Esophagus squamous epithelium (tissue), 5 donors: Measurements from ENCODE around the gene LAPTM5. TPM values are rescaled to one million over a fixed set of nuclear protein-coding genes. Genes with fewer than 3 reads are reported as not detected.
"Not testable (repeated sequence)": the region's sequence is repeated elsewhere in the genome, so short reads cannot be mapped to it uniquely, and the experiment has no call there.

Experiments
- DNase-seq: peaks from one replicate; lab custom pipeline; 2025; lab: John Stamatoyannopoulos, UW
- H3K27ac ChIP-seq, 4 donors: fragments of 200-600 bp; sonication (generic); one replicate each; pipeline ENCODE4 v1.5.1; 2016 to 2019; ENCODE audit warnings: mild to moderate bottlenecking in 1 of 4
- H3K27me3 ChIP-seq, 4 donors: fragments of 200-600 bp; sonication (generic); 1 replicate in 3 of 4; 2 replicates in 1 of 4; pipeline versions ENCODE4 v1.5.1 to v1.6.0; 2017 to 2021; ENCODE audit warnings: antibody characterized with exemption in 1 of 4
- H3K36me3 ChIP-seq, 3 donors: fragments of 200-600 bp; sonication (generic); one replicate each; pipeline ENCODE4 v1.5.1; 2016 to 2019
- H3K4me1 ChIP-seq, 3 donors: fragments of 200-600 bp; sonication (generic); one replicate each; pipeline ENCODE4 v1.5.1; 2017 to 2019
- H3K4me3 ChIP-seq, 4 donors: fragments of 200-600 bp; sonication (generic); 1 replicate in 3 of 4; 2 replicates in 1 of 4; pipeline ENCODE4 v1.5.1; 2016 to 2019; ENCODE audit warnings: mild to moderate bottlenecking in 2 of 4, moderate library complexity in 1 of 4
- H3K9me3 ChIP-seq, 3 donors: fragments of 200-600 bp; sonication (generic); one replicate each; pipeline ENCODE4 v1.5.1; 2016 to 2019
- POLR2A ChIP-seq, 4 donors: fragments of 450-650 bp; IDR thresholded peaks; one replicate each; pipeline ENCODE4 v1.6.1; 2017; ENCODE audit warnings: antibody characterized with exemption in 4 of 4, mild to moderate bottlenecking in 4 of 4, moderate library complexity in 3 of 4
- WGBS, 2 donors: methylation state at CpG; one replicate each; pipeline ENCODE4 v1.1.5; 2018; 5-methylcytosine and 5-hydroxymethylcytosine counted together
- intact Hi-C: fragments of 100-400 bp; cut with DNase I; formaldehyde crosslinking; loops from one replicate; pipeline ENCODE4 v1.15.0; 2022
- total RNA-seq, 4 donors: library from RNA; depleted of rRNA; stranded (reverse); fragments of >200 nt; gene quantifications; one replicate each; pipeline ENCODE4 v1.1.0, GENCODE V29; 2016
- TF ChIP-seq, protein P1 (sequence below), 6 experiments: fragments of 450-650 bp in 4 of 6; fragments of 200-600 bp in 2 of 6; sonication (generic) in 2 of 6; IDR thresholded peaks; one replicate each; pipeline ENCODE4 v1.5.1; 2016 to 2019; ENCODE audit warnings: antibody characterized with exemption in 6 of 6, mild to moderate bottlenecking in 4 of 6, moderate library complexity in 4 of 6
- donor health status: DM: yes; HTN: yes; CAD: no.

Gene LAPTM5
- total RNA-seq, 4 donors from 2014 or later: 6.3 to 53.4 (median 24.6) TPM

DNA sequence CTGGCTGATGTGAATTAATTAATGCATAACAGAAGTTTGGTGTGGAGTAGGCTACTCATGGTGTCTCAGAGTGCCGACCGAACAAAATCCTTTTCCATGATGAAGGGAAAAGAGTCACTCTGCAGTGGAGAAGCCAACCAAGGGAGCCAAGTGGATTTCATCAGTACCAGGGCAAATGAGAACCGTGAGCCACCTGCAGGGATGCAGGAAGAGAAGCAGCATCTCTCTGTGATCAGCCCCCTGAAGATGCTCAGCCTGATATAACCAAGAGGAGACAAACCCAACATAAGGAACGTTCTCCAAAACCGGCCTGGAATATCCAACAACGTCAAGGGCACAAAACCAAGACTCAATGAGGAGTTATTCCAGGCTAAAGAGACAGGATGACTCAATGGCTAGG, 13.4 kb upstream of the LAPTM5 start:
- H3K36me3 ChIP-seq: no peaks in the 10 kb centered on the region
- no peak overlapping the region for H3K4me3 ChIP-seq
- DNase-seq: no peak
- intact Hi-C loops: no loop called here
- H3K9me3 ChIP-seq: no peaks in the 10 kb centered on the region
- no peaks in the 10 kb centered on the region for H3K4me1 ChIP-seq
- WGBS, 2 donors: 79 to 84% methylated on average over 6 of the region's 6 CpGs
- H3K27me3 ChIP-seq: peaks cover 0 to 8% (median 0%) of the 10 kb centered on the region in 4 donors
- no peak overlapping the region for H3K27ac ChIP-seq
- TF ChIP-seq, protein P1, sequence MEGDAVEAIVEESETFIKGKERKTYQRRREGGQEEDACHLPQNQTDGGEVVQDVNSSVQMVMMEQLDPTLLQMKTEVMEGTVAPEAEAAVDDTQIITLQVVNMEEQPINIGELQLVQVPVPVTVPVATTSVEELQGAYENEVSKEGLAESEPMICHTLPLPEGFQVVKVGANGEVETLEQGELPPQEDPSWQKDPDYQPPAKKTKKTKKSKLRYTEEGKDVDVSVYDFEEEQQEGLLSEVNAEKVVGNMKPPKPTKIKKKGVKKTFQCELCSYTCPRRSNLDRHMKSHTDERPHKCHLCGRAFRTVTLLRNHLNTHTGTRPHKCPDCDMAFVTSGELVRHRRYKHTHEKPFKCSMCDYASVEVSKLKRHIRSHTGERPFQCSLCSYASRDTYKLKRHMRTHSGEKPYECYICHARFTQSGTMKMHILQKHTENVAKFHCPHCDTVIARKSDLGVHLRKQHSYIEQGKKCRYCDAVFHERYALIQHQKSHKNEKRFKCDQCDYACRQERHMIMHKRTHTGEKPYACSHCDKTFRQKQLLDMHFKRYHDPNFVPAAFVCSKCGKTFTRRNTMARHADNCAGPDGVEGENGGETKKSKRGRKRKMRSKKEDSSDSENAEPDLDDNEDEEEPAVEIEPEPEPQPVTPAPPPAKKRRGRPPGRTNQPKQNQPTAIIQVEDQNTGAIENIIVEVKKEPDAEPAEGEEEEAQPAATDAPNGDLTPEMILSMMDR (IDR thresholded peaks at IDR 0.05): no peak
- no peak for TF ChIP-seq POLR2A (IDR thresholded peaks at IDR 0.05)

DNA sequence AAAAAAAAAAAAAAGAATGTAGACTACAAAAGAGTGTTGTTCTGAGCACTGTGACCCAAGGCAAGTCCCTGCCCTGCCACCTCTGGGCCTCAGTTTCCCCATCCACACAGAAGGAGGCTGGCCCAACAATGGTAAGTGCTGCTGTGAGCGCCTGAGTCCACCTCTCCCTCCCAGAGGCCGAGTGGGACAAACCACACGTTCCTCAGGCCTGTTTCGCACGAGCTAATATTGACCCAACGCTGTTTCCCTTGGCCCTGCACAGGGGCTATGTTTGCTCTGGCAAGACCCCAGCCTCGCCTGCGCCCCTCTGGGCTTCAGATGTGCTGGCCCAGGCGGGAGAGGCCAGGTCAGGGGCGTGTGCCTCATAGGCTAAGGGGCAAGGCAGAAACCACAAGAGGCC, 12.6 kb upstream of the LAPTM5 start:
- peaks cover 0 to 8% (median 0%) of the 10 kb centered on the region in 4 donors for H3K27me3 ChIP-seq
- no peak overlapping the region for H3K4me3 ChIP-seq
- no peaks in the 10 kb centered on the region for H3K4me1 ChIP-seq
- DNase-seq: no peak
- H3K9me3 ChIP-seq: no peaks in the 10 kb centered on the region
- intact Hi-C loops: no loop called here
- WGBS, 2 donors: 72 to 78% methylated on average over 4 to 10 of the region's 10 CpGs
- no peak for TF ChIP-seq POLR2A (IDR thresholded peaks at IDR 0.05)
- TF ChIP-seq, protein P1 (IDR thresholded peaks at IDR 0.05): no peak
- no peak overlapping the region for H3K27ac ChIP-seq
- H3K36me3 ChIP-seq: no peaks in the 10 kb centered on the region

DNA sequence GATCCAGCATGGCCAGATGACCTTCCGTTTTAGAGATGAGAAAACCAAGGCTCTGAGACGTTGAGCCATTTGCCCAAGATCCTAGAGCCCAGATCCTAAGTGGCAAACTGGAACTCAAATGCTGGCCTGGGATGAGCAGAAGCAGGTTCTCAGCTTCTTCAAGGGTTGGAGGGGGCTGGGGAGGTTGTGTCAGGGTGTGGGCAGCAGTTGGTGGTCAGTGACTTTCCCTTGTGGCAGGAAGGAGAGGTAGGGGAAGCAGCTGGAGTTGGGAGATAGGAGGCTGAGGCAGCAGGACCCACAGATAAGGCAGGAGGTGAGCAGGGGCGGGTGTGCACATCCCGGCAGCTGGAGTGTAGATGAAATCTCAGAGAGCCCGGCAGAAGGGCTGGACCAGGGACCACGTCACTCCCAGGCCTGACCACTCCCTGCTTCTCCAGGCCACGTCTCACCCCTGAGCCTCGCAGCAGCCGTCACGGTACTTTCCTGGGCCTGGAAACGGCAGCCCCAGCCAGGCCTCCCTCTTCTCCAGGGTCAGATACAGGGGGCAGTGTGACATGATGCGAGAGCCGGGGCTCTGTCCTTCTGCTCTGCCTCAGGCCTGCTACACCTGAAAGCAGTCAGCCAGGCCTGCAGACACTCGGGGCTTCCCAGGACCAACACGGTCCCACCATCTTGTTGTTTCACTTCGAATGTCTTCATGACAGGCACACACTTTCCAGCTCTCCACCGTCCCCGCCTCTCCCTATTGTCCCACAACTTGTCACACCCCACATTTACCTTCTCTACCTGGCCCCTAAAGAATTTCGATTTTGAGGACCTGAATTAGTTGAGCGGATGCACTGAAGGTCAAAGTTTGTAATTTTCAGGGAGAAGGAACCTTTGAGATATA, 11.5 kb upstream of the LAPTM5 start:
- DNase-seq: no peak
- Histone ChIP-seq H3K9me3 (no peaks in the 10 kb centered on the region), H3K36me3 (no peaks in the 10 kb centered on the region), H3K27ac (no peak overlapping the region), H3K4me1 (no peaks in the 10 kb centered on the region), H3K4me3 (no peak overlapping the region), H3K27me3 (peaks cover 0 to 8% (median 0%) of the 10 kb centered on the region in 4 donors)
- TF ChIP-seq POLR2A (IDR thresholded peaks at IDR 0.05): no peak
- TF ChIP-seq, protein P1 (IDR thresholded peaks at IDR 0.05): no peak
- 75 to 76% methylated on average over 9 to 15 of the region's 20 CpGs for WGBS, 2 donors
- intact Hi-C loops: no loop called here

DNA sequence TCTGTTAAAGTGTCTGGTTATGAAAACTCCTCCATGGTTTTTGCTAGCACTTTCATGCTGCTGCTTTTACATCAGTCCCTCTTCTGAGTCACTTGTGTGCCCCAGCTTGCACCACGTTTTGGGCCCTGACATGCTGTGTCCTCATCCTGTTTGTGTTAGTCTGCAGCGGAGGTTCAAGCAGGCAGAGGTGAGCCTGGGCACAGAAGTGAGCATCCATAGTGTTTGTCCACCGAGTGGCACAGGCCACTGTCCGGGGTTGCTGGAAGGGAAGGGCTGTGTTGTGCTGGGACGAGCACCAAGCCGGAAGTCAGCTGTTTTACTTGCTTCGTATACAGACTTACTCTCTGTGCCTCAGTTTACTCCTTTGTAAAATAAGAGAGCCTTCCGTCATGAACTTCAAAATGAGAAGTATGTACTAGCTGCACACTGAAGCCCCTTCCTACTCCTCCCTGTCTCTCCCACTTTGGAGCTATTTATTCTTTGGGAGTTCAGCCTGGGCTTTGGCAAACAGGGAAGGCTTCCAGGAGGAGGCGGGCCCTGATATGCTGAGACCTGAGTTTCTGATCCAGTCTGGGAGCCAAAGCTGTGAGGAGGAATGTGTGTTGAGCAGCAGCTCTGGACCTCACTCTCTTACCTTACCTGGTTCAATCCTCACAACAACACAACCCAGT, 10.7 kb upstream of the LAPTM5 start:
- intact Hi-C loops: no loop called here

DNA sequence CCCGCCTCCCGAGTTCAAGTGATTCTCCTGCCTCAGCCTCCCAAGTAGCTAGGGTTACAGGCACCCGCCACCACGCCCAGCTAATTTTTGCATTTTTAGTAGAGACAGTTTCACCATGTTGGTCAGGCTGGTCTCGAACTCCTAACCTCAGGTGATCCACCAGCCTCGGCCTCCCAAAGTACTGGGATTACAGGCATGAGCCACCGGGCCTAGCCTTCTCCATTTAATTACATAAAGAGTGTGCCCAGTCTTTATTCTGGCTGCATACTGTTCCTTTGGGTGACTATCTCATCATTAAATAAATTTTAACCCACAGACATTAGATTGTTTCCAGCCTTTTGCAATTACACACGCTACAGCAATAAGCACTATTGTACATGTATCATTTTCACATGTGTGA, 9.4 kb upstream of the LAPTM5 start:
- H3K27me3 ChIP-seq, DNase-seq, H3K4me3 ChIP-seq, H3K36me3 ChIP-seq, H3K9me3 ChIP-seq, H3K27ac ChIP-seq, intact Hi-C loops: not testable (repeated sequence)
- peaks cover 0 to 10% (median 0%) of the 10 kb centered on the region in 3 donors for H3K4me1 ChIP-seq
- 82 to 95% methylated on average over 8 of the region's 8 CpGs for WGBS, 2 donors

More for the DNA sequence above, 10.7 kb upstream of the LAPTM5 start:
- H3K9me3 ChIP-seq: no peaks in the 10 kb centered on the region
- DNase-seq: no peak
- peaks cover 0 to 8% (median 0%) of the 10 kb centered on the region in 4 donors for H3K27me3 ChIP-seq
- peaks cover 0 to 4% (median 0%) of the 10 kb centered on the region in 3 donors for H3K4me1 ChIP-seq
- H3K36me3 ChIP-seq: no peaks in the 10 kb centered on the region
- no peak for TF ChIP-seq POLR2A (IDR thresholded peaks at IDR 0.05)
- TF ChIP-seq, protein P1 (IDR thresholded peaks at IDR 0.05): no peak
- H3K4me3 ChIP-seq: no peak overlapping the region
- WGBS, 2 donors: 78 to 90% methylated on average over 5 to 9 of the region's 9 CpGs
- no peak overlapping the region for H3K27ac ChIP-seq
